HG03280 (cell line): ENCODE results near the gene GBA2.

Source experiments
- ATAC-seq: cut with Tn5 transposase; IDR thresholded peaks from one replicate; pipeline ENCODE4 v1.9.1; 2021; ENCODE audit warnings: mild to moderate bottlenecking, moderate library complexity; ENCODE audit not compliant: unreplicated experiment

Gene GBA2

GRCh38 chr9:35766997-35767396 is 18.0 kb upstream of the GBA2 start:
- no peak for ATAC-seq

- no peak for ATAC-seq
These were observed 14.8 kb upstream of the GBA2 start for GRCh38 chr9:35763803-35764202.

DNA sequence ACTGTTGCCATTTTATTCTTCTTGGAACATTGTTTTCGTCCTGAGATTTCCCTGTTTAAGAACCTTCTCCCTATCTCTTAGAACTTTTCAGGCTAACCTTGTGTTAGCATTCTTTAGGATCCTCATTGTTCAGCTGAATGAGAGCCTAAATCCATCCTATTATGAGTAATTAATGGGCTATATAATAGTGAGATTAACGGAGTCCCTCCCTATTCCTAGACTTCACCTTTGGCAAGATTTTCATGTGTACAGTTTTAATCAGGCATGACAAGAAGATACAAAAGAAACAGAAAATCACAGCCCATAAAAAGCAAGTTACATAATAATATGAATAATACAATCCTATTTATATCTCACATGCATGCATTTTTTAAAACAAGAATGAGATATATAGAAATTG is 14.2 kb upstream of the GBA2 start:
- ATAC-seq, result no peak

GRCh38 chr9:35760651-35761050 is 11.6 kb upstream of the GBA2 start:
- no peak for ATAC-seq

DNA sequence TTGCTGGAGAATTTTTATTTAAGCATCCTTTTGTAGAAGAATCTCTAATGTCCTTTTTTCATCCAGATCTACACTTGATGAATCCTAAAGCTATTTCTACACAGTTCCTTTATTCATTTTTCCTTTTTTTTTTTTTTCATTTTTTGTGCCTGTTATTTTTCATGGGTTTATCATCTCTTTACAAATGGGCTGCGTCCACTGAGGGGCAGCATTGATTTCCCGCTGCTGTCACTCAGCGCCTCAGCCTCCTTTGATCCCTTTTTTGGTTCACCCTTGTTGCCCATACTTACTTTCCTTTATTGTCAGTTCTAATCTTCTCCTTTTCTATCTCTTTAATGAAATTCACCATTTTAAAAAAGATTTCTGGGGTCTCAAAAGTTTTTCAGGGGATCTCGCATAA is 10.8 kb upstream of the GBA2 start:
- ATAC-seq, result no peak

- ATAC-seq, result no peak
These were observed 9.5 kb upstream of the GBA2 start for GRCh38 chr9:35758475-35759050.

- no peak for ATAC-seq
These were observed 8.9 kb upstream of the GBA2 start for GRCh38 chr9:35757892-35758275.

- ATAC-seq, result peak; percentile 33
These were observed 8.3 kb upstream of the GBA2 start for GRCh38 chr9:35757226-35757891.

GRCh38 chr9:35756275-35757225 is 7.5 kb upstream of the GBA2 start:
- ATAC-seq, result peak; percentile 58

GRCh38 chr9:35755071-35755470 is 6.0 kb upstream of the GBA2 start:
- no peak for ATAC-seq

GRCh38 chr9:35754264-35754663 is 5.2 kb upstream of the GBA2 start, which contains the start of gene MSMP:
Gene MSMP (minus strand): TSS chr9:35754276. CDS start chr9:35754129, 147 bp downstream.
- ATAC-seq, result no peak

DNA sequence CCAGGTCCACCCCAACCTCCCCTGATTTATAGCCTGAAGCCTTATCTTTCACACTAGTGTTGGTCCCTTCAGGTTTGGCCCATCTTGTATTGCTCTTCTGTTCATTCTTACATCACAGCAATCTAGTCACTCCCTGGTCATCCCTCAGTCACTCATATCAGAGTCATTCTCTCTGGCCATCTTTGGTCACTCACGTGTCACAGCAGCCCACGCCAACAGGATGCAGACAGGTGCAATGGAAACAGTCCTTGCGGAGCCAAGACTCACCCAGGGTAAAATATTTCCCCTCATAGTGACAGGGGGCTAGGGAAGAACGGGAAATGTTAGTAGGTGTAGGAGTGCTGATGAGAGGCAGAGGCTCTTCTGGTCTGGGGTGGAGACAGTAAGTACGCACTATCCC is 4.4 kb upstream of the GBA2 start:
- ATAC-seq, result no peak

DNA sequence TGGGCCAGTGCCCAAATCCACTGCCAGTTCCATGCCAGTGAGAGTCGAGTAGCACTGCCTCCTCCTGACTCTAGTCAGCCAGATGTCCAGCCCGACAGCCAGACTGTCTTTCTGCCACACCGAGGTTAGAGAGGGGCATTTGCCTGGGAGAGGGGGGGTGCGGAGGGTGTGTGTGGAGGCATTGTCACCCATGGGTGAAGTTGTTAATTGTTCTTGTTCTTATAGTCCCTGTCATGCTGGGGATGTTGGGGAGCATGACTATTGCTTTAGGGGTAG is 1.2 kb upstream of the GBA2 start:
- ATAC-seq, result no peak

- ATAC-seq, result peak; percentile 22
These were observed 657 bp upstream of the GBA2 start for GRCh38 chr9:35749515-35750255.

DNA sequence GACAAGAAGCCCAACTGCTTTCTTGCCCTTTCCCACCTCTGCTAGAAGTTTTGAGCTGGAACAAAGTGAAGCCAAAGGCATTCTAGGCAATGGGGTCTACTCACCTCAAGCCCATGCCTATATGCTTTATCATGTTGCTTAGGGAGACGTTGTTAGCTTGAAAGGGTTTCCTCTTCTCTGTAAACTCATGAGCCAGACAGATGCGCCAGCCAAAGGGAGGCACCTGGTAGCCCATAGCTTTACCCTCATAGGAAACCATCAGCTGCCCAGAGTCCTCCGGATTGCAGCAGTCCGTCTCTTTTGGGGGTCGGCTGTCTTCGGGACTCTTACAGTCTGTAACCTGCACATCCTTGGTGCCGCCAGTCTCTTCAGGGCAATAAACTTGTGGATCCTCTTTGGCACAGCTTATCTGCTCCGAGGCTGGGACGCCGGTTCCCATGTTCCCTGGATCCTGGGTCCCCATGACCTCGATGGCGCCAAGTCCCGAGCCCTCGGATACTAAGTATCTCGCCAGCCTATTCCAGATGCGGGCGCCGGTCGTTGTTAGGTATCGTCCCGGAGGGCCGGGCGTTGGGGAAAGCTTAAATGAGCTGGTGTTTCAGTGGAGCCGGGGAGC is 678 bp downstream of the GBA2 start:
- ATAC-seq, result peak; percentile 7

- no peak for ATAC-seq
These were observed 2.4 kb downstream of the GBA2 start for GRCh38 chr9:35746583-35746982.

DNA sequence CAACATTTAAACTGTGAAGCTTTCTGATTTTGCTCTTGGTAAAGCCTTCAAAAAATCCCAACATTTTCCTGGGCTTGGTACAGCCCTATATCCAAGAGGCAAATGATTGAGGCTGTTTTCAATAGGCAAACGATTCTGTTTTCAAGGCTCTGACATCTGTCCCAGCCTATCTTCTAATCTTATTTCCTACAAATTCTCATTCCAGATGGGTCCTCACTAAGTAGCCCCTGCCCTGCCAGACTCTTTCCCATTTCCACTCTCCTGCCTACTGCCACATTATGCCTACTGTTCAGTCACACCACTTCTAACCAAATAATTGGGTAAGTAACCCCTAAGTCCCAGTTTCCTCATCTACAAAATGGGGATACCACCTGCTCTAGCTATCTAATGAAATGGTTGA is 3.5 kb downstream of the GBA2 start:
- ATAC-seq, result no peak

- no peak for ATAC-seq
These were observed 5.0 kb downstream of the GBA2 start for GRCh38 chr9:35743880-35744518.

DNA sequence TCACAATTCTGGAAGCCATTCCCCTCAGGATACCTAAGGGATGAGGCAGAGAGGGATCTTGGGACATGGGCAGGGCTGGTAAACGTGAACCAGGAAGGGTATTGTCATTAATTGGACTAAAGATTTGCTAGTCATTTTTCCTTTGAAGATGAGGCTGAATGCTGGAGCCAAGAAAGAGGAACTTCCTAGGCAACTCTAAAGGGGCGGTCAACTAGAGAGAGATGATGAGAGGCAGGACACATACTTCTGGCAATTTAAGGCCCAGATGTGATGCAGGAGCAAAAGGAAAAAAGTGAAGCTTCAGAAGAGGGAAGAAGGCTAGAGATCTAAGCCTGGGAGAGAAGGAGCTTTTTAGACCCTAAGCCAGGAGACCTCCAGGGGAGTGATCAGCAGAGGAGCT is 5.6 kb downstream of the GBA2 start:
- no peak for ATAC-seq

- no peak for ATAC-seq
These were observed 7.3 kb downstream of the GBA2 start for GRCh38 chr9:35741740-35742139.
